Hepatocyte (in vitro differentiated cells): ENCODE measurements around the gene SMC6. TPM values are rescaled to one million over a fixed set of nuclear protein-coding genes. Genes with fewer than 3 reads are reported as not detected.

Experiments
- DNase-seq: peaks from one replicate; pipeline ENCODE4 v3.0.0-alpha.2; 2016; ENCODE audit warnings: low spot score
- H2AFZ ChIP-seq: fragments of 200-600 bp; sonication (generic); 2 replicates; pipeline ENCODE4 v1.6.0; 2016; ENCODE audit warnings: antibody characterized with exemption, mild to moderate bottlenecking
- H3K27ac ChIP-seq: fragments of 200-600 bp; sonication (generic); 2 replicates; pipeline ENCODE4 v1.5.1; 2016; ENCODE audit warnings: mild to moderate bottlenecking
- H3K27me3 ChIP-seq: fragments of 200-600 bp; sonication (generic); 2 replicates; pipeline ENCODE4 v1.6.1; 2016
- H3K36me3 ChIP-seq: fragments of 200-600 bp; sonication (generic); replicated peaks from 2 replicates; pipeline ENCODE4 v1.5.1; 2016; ENCODE audit warnings: low read depth; ENCODE audit not compliant: insufficient read depth
- H3K4me1 ChIP-seq: fragments of 200-600 bp; sonication (generic); 2 replicates; pipeline ENCODE4 v1.5.1; 2016; ENCODE audit warnings: mild to moderate bottlenecking, moderate library complexity; ENCODE audit not compliant: insufficient read depth
- H3K4me2 ChIP-seq: fragments of 200-600 bp; sonication (generic); 2 replicates; pipeline ENCODE4 v1.6.0; 2016
- H3K4me3 ChIP-seq: fragments of 200-600 bp; sonication (generic); 2 replicates; pipeline ENCODE4 v1.5.1; 2016; ENCODE audit warnings: mild to moderate bottlenecking
- H3K79me2 ChIP-seq: fragments of 200-600 bp; sonication (generic); 2 replicates; pipeline ENCODE4 v1.6.0; 2017; ENCODE audit warnings: mild to moderate bottlenecking
- H3K9me2 ChIP-seq: fragments of 200-600 bp; sonication (generic); replicated peaks from 2 replicates; pipeline ENCODE4 v1.6.0; 2017; ENCODE audit warnings: mild to moderate bottlenecking; ENCODE audit not compliant: insufficient read depth
- H3K9me3 ChIP-seq: fragments of 200-600 bp; sonication (generic); 2 replicates; pipeline ENCODE4 v1.5.1; 2016; ENCODE audit warnings: low read depth, mild to moderate bottlenecking
- H4K20me1 ChIP-seq: fragments of 200-600 bp; sonication (generic); 2 replicates; pipeline ENCODE4 v1.6.0; 2016; ENCODE audit warnings: mild to moderate bottlenecking; ENCODE audit not compliant: insufficient read depth, poor library complexity, severe bottlenecking
- CTCF ChIP-seq: fragments of 200-600 bp; sonication (generic); IDR thresholded peaks from 2 replicates; pipeline ENCODE4 v1.5.1; 2016; ENCODE audit warnings: antibody characterized with exemption, mild to moderate bottlenecking; ENCODE audit not compliant: poor library complexity
- EZH2 ChIP-seq: fragments of 200-600 bp; sonication (generic); IDR thresholded peaks from 2 replicates; pipeline ENCODE4 v1.6.1; 2016; ENCODE audit warnings: antibody characterized with exemption, mild to moderate bottlenecking, borderline replicate concordance
- EZH2phosphoT487 ChIP-seq: fragments of 200-600 bp; sonication (generic); IDR thresholded peaks from one replicate; pipeline ENCODE4 v1.6.1; 2018; ENCODE audit warnings: antibody characterized with exemption, mild to moderate bottlenecking, low read depth, moderate library complexity; ENCODE audit not compliant: unreplicated experiment, severe bottlenecking
- WGBS: methylation state at CpG from one replicate; pipeline ENCODE4 v1.1.6; 2016; ENCODE audit warnings: low lambda C conversion rate; ENCODE audit errors: missing lambda C conversion rate; 5-methylcytosine and 5-hydroxymethylcytosine counted together
- polyA plus RNA-seq: library from polyadenylated mRNA; unstranded; fragments of >200 nt; fragmentation: Nextera tagmentation; extraction: Ambion mirVana; gene quantifications from 2 replicates; pipeline ENCODE4 v1.2.1, GENCODE V29; 2016
- total RNA-seq: library from RNA; depleted of rRNA; stranded (reverse); fragments of >200 nt; gene quantifications from 2 replicates; pipeline ENCODE4 v1.2.3, GENCODE V29; 2014

The SMC6 gene
- total and polyA plus RNA-seq, 2 experiments from 2014 or later, result 8.9 to 13.4 TPM

GRCh38 chr2:17748745-17749144 lies 4.9 kb downstream of the SMC6 start:
- no peak overlapping the region for H3K4me2 ChIP-seq

GRCh38 chr2:17747684-17748452 lies 5.7 kb downstream of the SMC6 start:
- 78% methylated on average over 4 of the region's 4 CpGs for WGBS
- H3K4me3 ChIP-seq, result no peak overlapping the region
- H3K27ac ChIP-seq, result no peak overlapping the region
- H3K4me2 ChIP-seq, result no peak overlapping the region
- H3K36me3 ChIP-seq, result no peaks in the 10 kb centered on the region
- H2AFZ ChIP-seq, result no peak overlapping the region
- TF ChIP-seq EZH2phosphoT487 (no peak), CTCF (no peak), EZH2 (no peak)
- no peaks in the 10 kb centered on the region for H3K27me3 ChIP-seq
- H4K20me1 ChIP-seq, result no peaks in the 10 kb centered on the region
- H3K9me2 ChIP-seq, result no peaks in the 10 kb centered on the region
- no peaks in the 10 kb centered on the region for H3K9me3 ChIP-seq
- peaks cover 43% of the 10 kb centered on the region for H3K79me2 ChIP-seq
- DNase-seq, result no peak
- peaks cover 8% of the 10 kb centered on the region for H3K4me1 ChIP-seq

More at GRCh38 chr2:17748745-17749144, 4.9 kb downstream of the SMC6 start:
- no peaks in the 10 kb centered on the region for H3K27me3 ChIP-seq
- H3K9me3 ChIP-seq, result no peaks in the 10 kb centered on the region
- H2AFZ ChIP-seq, result no peak overlapping the region
- no peaks in the 10 kb centered on the region for H3K36me3 ChIP-seq
- no peak for TF ChIP-seq EZH2phosphoT487
- no peak for TF ChIP-seq EZH2
- TF ChIP-seq CTCF, result no peak
- peaks cover 8% of the 10 kb centered on the region for H3K4me1 ChIP-seq
- peaks cover 43% of the 10 kb centered on the region for H3K79me2 ChIP-seq
- DNase-seq, result no peak
- H4K20me1 ChIP-seq, result no peaks in the 10 kb centered on the region
- WGBS, result 83% methylated on average over 6 of the region's 6 CpGs
- no peaks in the 10 kb centered on the region for H3K9me2 ChIP-seq
- H3K27ac ChIP-seq, result no peak overlapping the region
- H3K4me3 ChIP-seq, result no peak overlapping the region

- H3K9me3 ChIP-seq, result no peaks in the 10 kb centered on the region
- H3K4me2 ChIP-seq, result no peak overlapping the region
- H3K9me2 ChIP-seq, result no peaks in the 10 kb centered on the region
- TF ChIP-seq CTCF, result no peak
- no peak for TF ChIP-seq EZH2phosphoT487
- no peak for TF ChIP-seq EZH2
- no peak overlapping the region for H3K27ac ChIP-seq
- DNase-seq, result no peak
- H3K4me1 ChIP-seq, result no peaks in the 10 kb centered on the region
- H2AFZ ChIP-seq, result no peak overlapping the region
- H3K79me2 ChIP-seq, result no peaks in the 10 kb centered on the region
- H3K4me3 ChIP-seq, result no peak overlapping the region
- H4K20me1 ChIP-seq, result no peaks in the 10 kb centered on the region
- H3K36me3 ChIP-seq, result no peaks in the 10 kb centered on the region
- no peaks in the 10 kb centered on the region for H3K27me3 ChIP-seq
- 100% methylated on average over 2 of the region's 2 CpGs for WGBS
Measured at GRCh38 chr2:17740203-17740602, 13.4 kb downstream of the SMC6 start.
